ENCODE data around the gene PPFIA2.
"Not testable (repeated sequence)": the region's sequence is repeated elsewhere in the genome, so short reads cannot be mapped to it uniquely, and the experiment has no call there.

The PPFIA2 gene

DNA sequence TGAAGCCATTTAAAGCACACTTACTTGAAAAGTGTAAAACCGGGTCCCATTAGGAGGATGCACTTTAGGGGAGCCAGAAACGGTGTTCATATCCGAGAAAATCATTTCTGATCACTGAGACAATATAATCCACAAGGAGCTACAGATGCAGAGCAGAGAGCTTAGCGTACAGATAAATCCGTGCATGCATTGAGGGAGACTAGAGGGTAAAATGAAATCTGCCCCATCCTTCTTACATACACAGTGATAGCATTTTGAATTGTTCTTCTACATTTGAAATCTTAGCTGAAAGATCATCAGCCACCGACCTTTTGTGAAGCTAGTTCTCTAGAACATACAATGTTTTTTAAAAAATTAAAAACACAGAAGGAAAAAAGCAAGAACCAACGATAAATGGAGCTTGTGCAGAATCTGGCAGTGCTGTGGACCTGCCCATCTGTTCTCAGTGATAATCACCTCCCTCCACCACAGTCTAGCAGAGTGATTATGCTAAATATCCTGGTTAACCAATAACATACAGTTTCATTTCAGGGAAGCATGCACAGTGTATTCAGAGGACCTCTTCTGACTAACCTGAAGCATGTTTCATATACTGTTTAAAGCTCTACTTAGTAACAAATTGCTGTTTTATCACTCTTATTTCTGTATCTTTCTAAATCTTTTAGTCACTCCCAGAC is 161.1 kb downstream of the PPFIA2 start:
- H3K4me3 ChIP-seq (ENCODE audit: low read depth, low read length): no peak overlapping the region
- DNase-seq (ENCODE audit: low read depth, low spot score): no peak
- in situ Hi-C loops (cut with HindIII; ENCODE audit: low sequenced_read_pairs): no loop called here
- TF ChIP-seq, protein P1, sequence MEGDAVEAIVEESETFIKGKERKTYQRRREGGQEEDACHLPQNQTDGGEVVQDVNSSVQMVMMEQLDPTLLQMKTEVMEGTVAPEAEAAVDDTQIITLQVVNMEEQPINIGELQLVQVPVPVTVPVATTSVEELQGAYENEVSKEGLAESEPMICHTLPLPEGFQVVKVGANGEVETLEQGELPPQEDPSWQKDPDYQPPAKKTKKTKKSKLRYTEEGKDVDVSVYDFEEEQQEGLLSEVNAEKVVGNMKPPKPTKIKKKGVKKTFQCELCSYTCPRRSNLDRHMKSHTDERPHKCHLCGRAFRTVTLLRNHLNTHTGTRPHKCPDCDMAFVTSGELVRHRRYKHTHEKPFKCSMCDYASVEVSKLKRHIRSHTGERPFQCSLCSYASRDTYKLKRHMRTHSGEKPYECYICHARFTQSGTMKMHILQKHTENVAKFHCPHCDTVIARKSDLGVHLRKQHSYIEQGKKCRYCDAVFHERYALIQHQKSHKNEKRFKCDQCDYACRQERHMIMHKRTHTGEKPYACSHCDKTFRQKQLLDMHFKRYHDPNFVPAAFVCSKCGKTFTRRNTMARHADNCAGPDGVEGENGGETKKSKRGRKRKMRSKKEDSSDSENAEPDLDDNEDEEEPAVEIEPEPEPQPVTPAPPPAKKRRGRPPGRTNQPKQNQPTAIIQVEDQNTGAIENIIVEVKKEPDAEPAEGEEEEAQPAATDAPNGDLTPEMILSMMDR (IDR thresholded peaks at IDR 0.05; ENCODE audit: low read depth, low read length): no peak

GRCh38 chr12:81596558-81596957 is 162.6 kb downstream of the PPFIA2 start:
- TF ChIP-seq, protein P1 (IDR thresholded peaks at IDR 0.05; ENCODE audit: low read depth, low read length): no peak
- H3K4me3 ChIP-seq (ENCODE audit: low read depth, low read length): no peak overlapping the region
- DNase-seq (ENCODE audit: low read depth, low spot score): peak; percentile 5
- in situ Hi-C loops (cut with HindIII; ENCODE audit: low sequenced_read_pairs): no loop called here

DNA sequence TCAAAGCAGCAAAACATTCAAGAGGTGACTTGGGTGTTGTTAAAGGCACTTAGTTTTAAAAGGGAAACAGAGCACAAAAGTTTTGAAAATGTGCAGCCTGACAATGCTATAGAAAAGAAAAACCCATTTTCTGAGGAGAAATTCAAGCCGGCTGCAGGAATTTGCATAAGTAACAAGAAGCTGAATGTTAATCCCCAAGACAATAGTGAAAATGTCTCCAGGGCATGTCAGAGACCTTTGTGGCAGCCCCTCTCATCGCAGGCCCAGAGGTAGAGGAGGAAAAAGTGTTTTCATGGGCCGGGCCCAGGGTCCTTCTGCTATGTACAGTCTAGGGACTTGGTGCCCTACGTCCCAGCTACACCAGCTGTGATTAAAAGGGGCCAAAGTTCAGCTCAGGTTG is 167.9 kb downstream of the PPFIA2 start:
- TF ChIP-seq, protein P1 (IDR thresholded peaks at IDR 0.05; ENCODE audit: low read depth, low read length): no peak
- no peak overlapping the region for H3K4me3 ChIP-seq (ENCODE audit: low read depth, low read length)
- in situ Hi-C loops (cut with HindIII; ENCODE audit: low sequenced_read_pairs): no loop called here
- no peak for DNase-seq (ENCODE audit: low read depth, low spot score)

- H3K4me3 ChIP-seq (ENCODE audit: low read depth, low read length); DNase-seq (ENCODE audit: low read depth, low spot score); in situ Hi-C loops (cut with HindIII; ENCODE audit: low sequenced_read_pairs): not testable (repeated sequence)
These were observed 168.4 kb downstream of the PPFIA2 start for GRCh38 chr12:81590703-81591102.

DNA sequence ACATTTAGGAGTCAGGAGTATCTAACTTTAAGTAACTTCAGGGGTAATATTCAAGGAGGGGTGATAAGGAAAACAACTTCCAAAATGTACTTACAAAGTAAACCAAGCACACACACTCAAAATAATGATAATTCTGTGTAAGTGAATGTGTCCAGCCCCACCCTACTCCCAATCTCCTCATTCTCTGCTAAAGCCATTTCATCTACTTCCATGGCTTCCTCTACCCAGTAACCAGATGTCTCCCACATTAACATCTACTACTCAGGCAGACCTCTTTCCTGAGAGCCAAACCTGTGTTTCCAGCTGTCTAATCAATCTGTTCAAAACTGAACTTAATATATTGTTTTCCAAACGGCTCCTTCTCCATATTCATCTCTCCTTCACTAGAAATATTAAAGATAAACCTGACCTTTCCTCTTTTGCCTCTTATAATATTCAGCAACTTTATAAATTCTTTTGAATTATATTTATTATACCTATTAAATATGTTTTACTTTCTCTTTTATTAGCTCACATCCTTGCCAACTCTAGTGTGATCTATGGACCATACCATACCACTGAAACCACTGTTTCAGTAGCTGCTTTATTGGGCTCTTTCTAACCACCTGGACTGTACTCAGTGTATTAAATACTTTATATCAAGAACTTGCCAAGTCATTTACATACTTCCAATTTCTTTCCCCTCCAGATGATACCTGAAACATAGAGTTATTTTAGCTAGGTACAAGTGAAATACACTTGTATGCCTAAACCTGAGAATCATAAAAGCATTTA is 170.7 kb downstream of the PPFIA2 start:
- in situ Hi-C loops (cut with HindIII; ENCODE audit: low sequenced_read_pairs): no loop called here
- DNase-seq (ENCODE audit: low read depth, low spot score): no peak

GRCh38 chr12:81585787-81586186 is 173.4 kb downstream of the PPFIA2 start:
- in situ Hi-C loops (cut with HindIII; ENCODE audit: low sequenced_read_pairs): no loop called here
- H3K4me3 ChIP-seq (ENCODE audit: low read depth, low read length): no peak overlapping the region
- no peak for DNase-seq (ENCODE audit: low read depth, low spot score)
- TF ChIP-seq, protein P1 (IDR thresholded peaks at IDR 0.05; ENCODE audit: low read depth, low read length): no peak

More for the DNA sequence above, 170.7 kb downstream of the PPFIA2 start:
- no peak overlapping the region for H3K4me3 ChIP-seq (ENCODE audit: low read depth, low read length)
- TF ChIP-seq, protein P1 (IDR thresholded peaks at IDR 0.05; ENCODE audit: low read depth, low read length): no peak

- TF ChIP-seq, protein P1 (IDR thresholded peaks at IDR 0.05; ENCODE audit: low read depth, low read length): no peak
- in situ Hi-C loops (cut with HindIII; ENCODE audit: low sequenced_read_pairs): no loop called here
- DNase-seq (ENCODE audit: low read depth, low spot score): peak; percentile 45
- no peak overlapping the region for H3K4me3 ChIP-seq (ENCODE audit: low read depth, low read length)
These were observed 185.9 kb downstream of the PPFIA2 start for GRCh38 chr12:81573228-81573627.

Data from astrocyte of the spinal cord (primary cell).